HG02943 (cell line): Measurements from ENCODE around the gene LARP1B.
"Not testable (repeated sequence)": the region's sequence is repeated elsewhere in the genome, so short reads cannot be mapped to it uniquely, and the experiment has no call there.

ENCODE experiments used
- ATAC-seq: cut with Tn5 transposase; IDR thresholded peaks from one replicate; pipeline ENCODE4 v1.9.1; 2021; ENCODE audit warnings: mild to moderate bottlenecking, low read depth, moderate library complexity; ENCODE audit not compliant: unreplicated experiment

The LARP1B gene

DNA sequence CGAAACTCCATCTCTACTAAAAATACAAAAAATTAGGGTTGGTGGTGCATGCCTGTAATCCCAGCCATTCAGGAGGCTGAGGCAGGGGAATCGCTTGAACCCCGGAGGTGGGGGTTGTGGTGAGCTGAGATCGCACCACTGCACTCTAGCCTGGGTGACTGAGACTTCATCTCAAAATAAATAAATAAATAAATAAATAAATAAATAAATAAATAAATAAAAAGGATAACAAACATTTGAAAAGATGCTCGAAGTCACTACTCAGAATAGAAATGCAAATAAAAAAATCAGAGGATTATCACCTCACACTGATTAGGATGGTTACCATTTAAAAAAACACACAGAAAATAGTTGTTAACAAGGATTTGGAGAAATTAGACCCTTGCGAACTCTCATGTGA is 73.8 kb downstream of the LARP1B start:
- ATAC-seq = no peak

DNA sequence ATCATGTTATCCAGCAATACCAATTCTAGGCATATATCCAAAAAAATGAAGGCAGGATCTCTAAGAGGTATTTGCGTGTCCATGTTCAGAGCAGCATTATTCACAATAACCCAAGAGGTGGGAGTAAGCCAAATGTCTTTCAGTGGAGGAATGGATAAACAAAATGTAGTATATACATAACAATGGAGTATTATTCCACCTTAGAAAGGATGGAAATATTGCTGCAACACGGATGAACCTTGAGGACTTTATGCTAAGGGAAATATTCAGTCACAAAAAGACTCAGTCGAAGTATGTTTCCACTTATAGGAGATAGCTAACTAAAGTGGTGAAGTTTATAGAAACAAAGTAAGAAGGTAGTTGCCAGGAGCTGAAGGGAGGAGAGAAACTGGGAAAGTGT is 74.3 kb downstream of the LARP1B start:
- no peak for ATAC-seq

GRCh38 chr4:128141866-128142265 is 80.8 kb downstream of the LARP1B start:
- ATAC-seq = no peak

GRCh38 chr4:128145727-128146126 is 84.6 kb downstream of the LARP1B start:
- no peak for ATAC-seq

GRCh38 chr4:128153800-128154199 is 92.7 kb downstream of the LARP1B start:
- ATAC-seq = no peak

DNA sequence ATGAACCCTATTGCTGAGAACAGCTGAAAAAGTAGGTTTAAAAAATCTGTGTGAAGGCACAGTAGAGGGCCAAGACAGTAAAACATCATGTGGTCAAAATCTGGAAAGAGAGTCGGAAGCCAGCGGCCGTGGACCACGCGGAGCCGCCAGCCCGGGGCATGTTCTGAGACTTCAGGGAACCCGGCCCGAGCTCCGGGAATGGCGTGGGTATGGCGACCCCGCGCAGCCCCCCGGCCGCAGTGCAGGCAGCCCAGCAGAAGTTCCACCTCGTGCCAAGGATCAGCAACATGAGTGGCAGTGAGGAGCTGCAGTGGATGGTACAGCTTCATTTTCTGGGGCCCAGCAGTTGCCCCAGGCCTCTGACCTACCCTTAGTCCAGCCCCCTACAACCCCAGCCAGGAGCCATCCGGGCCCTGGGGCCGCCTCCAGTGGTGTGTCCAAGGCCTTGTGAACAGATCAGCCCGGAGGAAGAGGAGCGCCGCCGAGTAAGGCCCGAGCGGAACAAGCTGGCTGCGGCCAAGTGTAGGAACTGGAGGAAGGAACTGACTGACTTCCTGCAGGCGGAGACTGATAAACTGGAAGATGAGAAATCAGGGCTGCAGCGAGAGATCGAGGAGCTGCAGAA is 94.2 kb downstream of the LARP1B start:
- ATAC-seq = no peak

GRCh38 chr4:128155874-128156456 is 94.9 kb downstream of the LARP1B start:
- no peak for ATAC-seq

DNA sequence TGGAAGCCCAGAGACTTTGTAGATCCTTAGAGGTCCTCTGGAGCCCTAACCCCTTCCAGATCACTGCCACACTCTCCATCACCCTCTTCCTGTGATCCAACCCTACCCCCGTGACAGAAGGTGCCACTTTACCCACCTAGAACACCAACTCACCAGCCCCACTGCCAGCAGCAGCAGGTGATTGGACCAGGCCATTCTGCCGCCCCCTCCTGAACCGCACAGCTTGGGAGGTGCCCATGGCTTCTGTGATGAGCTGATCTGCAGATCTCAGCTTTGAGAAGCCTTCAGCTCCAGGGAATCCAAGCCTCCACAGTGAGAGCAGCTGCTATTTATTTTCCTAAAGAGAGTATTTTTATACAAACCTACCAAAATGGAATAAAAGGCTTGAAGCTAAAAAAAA is 95.4 kb downstream of the LARP1B start:
- ATAC-seq = not testable (repeated sequence)

GRCh38 chr4:128158894-128159293 is 97.8 kb downstream of the LARP1B start:
- no peak for ATAC-seq

DNA sequence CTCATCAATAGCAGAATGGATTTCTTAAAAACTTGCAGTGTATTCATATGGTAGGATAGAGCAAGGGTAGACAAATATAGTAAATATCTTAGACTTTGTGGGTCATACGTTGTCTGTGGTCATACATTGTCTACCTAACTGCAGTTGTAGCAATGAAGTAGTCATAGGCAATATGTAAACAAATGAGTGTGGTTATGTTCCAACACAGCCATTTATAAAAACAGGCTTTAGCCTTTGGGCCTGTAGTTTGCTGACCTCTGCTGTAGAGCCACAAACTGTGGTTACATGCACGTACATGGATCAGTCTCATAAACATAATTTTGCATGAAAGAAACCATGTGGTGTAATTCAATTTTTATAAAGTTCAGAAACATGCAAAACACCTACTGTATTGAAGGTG is 98.9 kb downstream of the LARP1B start:
- ATAC-seq = no peak

GRCh38 chr4:128161138-128161537 is 100.0 kb downstream of the LARP1B start:
- no peak for ATAC-seq

DNA sequence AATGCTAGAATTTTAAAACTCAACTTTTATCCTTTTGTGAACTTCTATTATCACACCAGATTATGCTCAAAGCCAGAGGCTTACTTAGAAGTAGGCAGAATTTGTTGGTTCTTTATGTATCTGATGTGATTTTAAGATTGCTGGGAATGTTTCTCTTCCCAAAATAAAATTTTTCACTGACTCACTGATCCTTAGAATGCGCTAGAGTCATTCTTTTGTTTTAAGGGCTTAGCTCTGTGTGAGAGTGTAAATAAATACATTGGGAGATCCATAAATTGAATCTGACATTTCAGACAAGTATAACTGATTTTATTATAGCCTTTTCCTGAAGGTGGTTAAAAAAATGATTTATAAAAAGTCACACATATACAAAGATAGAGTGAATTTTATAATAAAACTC is 101.3 kb downstream of the LARP1B start:
- no peak for ATAC-seq

GRCh38 chr4:128163177-128164117 is 102.3 kb downstream of the LARP1B start:
- no peak for ATAC-seq

- ATAC-seq = no peak
These were observed 105.9 kb downstream of the LARP1B start for GRCh38 chr4:128166982-128167381.

DNA sequence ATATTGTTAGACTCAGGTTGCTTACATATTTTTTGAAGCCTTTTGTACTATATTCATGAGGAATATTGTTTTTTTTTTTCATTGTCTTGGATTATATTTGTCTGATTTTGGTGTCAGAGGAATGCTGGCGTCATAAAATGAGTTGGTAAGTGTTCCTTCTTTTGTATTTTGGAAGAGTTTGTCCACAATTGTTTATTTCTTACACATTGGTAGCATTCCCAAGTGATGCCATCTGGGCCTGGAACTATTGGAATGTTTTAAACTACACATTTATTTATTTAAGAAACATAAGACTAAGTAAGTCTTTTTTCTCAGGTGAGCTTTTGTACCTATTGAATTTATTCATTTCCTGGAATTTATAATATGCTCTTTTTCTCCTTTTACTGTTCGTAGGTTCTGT is 107.6 kb downstream of the LARP1B start:
- ATAC-seq = no peak

- ATAC-seq = no peak
These were observed 108.1 kb downstream of the LARP1B start for GRCh38 chr4:128169245-128169644.

DNA sequence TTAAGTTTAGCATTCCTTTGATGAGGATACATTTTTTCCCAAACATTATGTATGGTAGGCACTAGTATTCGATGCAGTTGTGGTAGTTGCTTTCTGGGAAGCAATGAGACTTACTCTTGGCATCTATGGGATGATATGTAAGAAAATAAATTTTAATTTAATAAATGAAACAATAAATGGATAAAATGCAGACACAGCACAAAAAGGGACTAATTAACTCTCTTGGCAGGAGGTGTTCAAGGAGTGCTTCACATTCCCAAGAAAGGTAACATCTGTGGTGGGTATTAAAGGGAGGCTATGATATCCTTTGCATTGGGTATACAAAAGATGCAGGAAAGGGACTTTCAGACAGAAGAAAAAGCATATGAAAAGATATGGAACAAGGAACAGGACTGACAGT is 115.5 kb downstream of the LARP1B start:
- no peak for ATAC-seq

DNA sequence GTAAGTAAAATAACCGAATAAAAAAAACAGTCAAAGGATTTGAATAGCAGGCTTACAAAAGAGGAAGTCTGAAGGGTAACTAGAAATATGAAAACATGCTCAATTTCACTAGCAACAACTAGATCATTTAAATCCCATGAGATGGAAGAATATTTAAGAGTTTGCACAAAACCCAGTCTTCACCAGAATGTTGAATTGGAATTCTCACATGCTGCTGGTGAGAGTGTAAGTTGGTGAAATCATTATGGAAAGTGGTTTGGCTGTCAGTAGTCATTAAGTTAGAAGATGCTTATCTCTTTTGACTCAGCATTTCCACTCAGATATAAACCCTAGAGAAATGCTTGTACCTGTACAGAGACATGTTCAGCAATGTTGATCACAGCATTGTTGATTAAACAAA is 116.4 kb downstream of the LARP1B start:
- no peak for ATAC-seq

- ATAC-seq = no peak
These were observed 125.5 kb downstream of the LARP1B start for GRCh38 chr4:128186623-128187022.

- peak; percentile 98 for ATAC-seq
These were observed 130.1 kb downstream of the LARP1B start for GRCh38 chr4:128191115-128191781.
